OCI-LY1 (cell line): ENCODE results near the gene PRKCH.

ENCODE experiments used
- H2AFZ ChIP-seq: fragments of 200-600 bp; sonication (generic), shearing (Covaris generic); 2 replicates; pipeline ENCODE4 v1.6.0; 2014; ENCODE audit warnings: antibody characterized with exemption, mild to moderate bottlenecking, low read length
- H3F3A ChIP-seq: fragments of 200-600 bp; sonication (generic), shearing (Covaris generic); 2 replicates; pipeline ENCODE4 v1.6.0; 2014; ENCODE audit warnings: mild to moderate bottlenecking, antibody characterized with exemption, low read length, moderate library complexity; ENCODE audit not compliant: insufficient read depth
- H3K27ac ChIP-seq: fragments of 200-600 bp; sonication (generic); 2 replicates; pipeline ENCODE4 v1.5.1; 2014; ENCODE audit warnings: low read length, mixed run types, mild to moderate bottlenecking, low read depth; ENCODE audit not compliant: poor library complexity, severe bottlenecking
- H3K27me3 ChIP-seq: fragments of 200-600 bp; sonication (generic); 2 replicates; pipeline ENCODE4 v1.6.0; 2014; ENCODE audit warnings: antibody characterized with exemption, mild to moderate bottlenecking, low read length, moderate library complexity; ENCODE audit not compliant: insufficient read depth
- H3K36me3 ChIP-seq: fragments of 200-600 bp; sonication (generic); 2 replicates; pipeline ENCODE4 v1.6.1; 2014; ENCODE audit warnings: mild to moderate bottlenecking, antibody characterized with exemption, low read length, moderate library complexity, mixed read lengths; ENCODE audit not compliant: insufficient read depth
- H3K4me1 ChIP-seq: fragments of 200-600 bp; sonication (generic); 2 replicates; pipeline ENCODE4 v1.5.1; 2014; ENCODE audit warnings: mild to moderate bottlenecking, low read length, moderate library complexity; ENCODE audit not compliant: insufficient read depth, severe bottlenecking
- H3K4me2 ChIP-seq: fragments of 200-600 bp; sonication (generic), shearing (Covaris generic); 2 replicates; pipeline ENCODE4 v1.6.1; 2014; ENCODE audit warnings: low read length
- H3K4me3 ChIP-seq: fragments of 200-600 bp; sonication (generic); 2 replicates; pipeline ENCODE4 v1.5.1; 2014; ENCODE audit warnings: low read length, low read depth, mild to moderate bottlenecking, mixed read lengths; ENCODE audit not compliant: poor library complexity, severe bottlenecking
- H3K79me2 ChIP-seq: fragments of 200-600 bp; shearing (Covaris generic); 2 replicates; pipeline ENCODE4 v1.6.1; 2016; ENCODE audit warnings: mixed run types, low read length, mixed read lengths; ENCODE audit not compliant: insufficient read depth
- H3K9ac ChIP-seq: fragments of 200-600 bp; sonication (generic), shearing (Covaris generic); 2 replicates; pipeline ENCODE4 v1.6.1; 2014; ENCODE audit warnings: mild to moderate bottlenecking, low read length, mixed read lengths
- H3K9me2 ChIP-seq: fragments of 200-600 bp; sonication (generic), shearing (Covaris generic); 2 replicates; pipeline ENCODE4 v1.6.1; 2014; ENCODE audit warnings: low read depth, mild to moderate bottlenecking, low read length, mixed read lengths
- H3K9me3 ChIP-seq: fragments of 200-600 bp; shearing (Covaris generic); 2 replicates; pipeline ENCODE4 v1.6.1; 2014; ENCODE audit warnings: low read length, mixed read lengths
- H4K20me1 ChIP-seq: fragments of 200-600 bp; sonication (generic), shearing (Covaris generic); 2 replicates; pipeline ENCODE4 v1.6.0; 2016; ENCODE audit warnings: mild to moderate bottlenecking, low read length; ENCODE audit not compliant: insufficient read depth
- CTCF ChIP-seq: fragments of 200-600 bp; sonication (generic), shearing (Covaris generic); IDR thresholded peaks from 2 replicates; pipeline ENCODE4 v1.5.1; 2017; ENCODE audit warnings: mild to moderate bottlenecking, antibody characterized with exemption, low read length, moderate library complexity, mixed read lengths
- EZH2 ChIP-seq: fragments of 200-600 bp; sonication (generic), shearing (Covaris generic); IDR thresholded peaks from 2 replicates; pipeline ENCODE4 v1.8.0; 2017; ENCODE audit warnings: borderline replicate concordance, mixed run types, mild to moderate bottlenecking, antibody characterized with exemption, low read length, moderate library complexity, mixed read lengths

The PRKCH gene

DNA sequence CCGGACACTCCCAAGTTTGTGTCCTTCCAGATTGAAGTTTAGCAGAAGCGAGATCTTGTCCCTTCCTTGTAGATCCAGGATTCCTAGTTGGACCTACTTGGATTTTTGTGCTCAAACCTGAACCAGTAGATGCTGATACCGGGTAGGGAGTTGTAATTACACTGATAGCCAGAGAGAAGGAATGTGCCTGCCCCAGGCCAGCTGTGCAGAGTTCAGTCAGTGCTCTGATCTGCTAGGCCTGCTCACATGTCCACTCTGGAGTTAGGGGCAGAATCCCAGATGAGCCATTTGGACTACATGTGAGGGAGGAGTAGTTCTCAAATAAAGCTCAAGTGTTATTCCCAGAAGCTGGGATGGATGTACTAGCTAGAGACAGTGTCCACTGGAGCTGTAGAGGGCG is 65.7 kb downstream of the PRKCH start:
- Histone ChIP-seq H3K79me2 (no peaks in the 10 kb centered on the region), H3K9me2 (no peaks in the 10 kb centered on the region), H3K4me3 (no peak overlapping the region), H4K20me1 (no peaks in the 10 kb centered on the region), H2AFZ (no peak overlapping the region), H3K4me2 (no peak overlapping the region), H3K27ac (no peak overlapping the region), H3K9ac (no peak overlapping the region), H3F3A (no peaks in the 10 kb centered on the region), H3K27me3 (no peaks in the 10 kb centered on the region; the same call in 1 of the 2 replicates), H3K4me1 (no peaks in the 10 kb centered on the region), H3K36me3 (no peaks in the 10 kb centered on the region), H3K9me3 (no peaks in the 10 kb centered on the region)
- TF ChIP-seq EZH2 (no peak), CTCF (no peak)

DNA sequence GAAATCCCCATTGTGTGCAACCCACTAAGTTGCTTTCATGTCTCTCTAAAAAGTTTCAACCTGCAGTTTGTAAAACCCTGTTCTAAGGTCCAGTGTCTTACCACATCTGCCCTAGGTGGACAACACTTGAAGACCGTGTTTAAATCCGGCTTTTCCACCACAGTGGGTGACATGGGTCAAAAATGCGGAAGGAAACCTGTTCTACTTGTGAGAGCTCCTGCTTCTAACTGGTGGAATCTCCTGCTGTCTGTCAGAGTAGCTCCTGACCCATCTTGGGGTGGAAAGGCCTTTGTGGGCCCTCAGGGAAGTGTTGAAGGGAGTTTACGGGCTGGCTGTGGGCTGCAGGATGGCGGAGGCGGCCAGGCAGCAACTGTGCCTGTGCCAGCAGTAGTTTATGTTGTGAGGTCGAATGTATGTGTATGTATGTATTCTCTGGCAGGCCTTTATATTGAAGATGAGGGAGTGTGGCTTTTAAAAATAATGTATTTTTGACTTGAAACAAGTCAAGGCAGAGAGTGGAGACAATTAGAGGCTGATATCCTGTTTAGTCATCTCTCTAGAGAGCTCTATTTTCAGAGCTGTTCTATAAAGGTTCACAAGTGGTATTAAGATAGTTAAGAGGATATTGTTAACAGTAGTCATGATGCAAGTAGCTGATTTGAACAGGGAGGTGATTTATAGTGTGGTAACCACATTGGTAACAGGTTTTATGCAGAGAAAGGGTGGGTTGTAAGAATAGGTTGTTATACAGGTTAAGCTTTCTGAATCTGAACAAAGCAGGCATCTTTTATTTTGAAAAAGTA is 67.0 kb downstream of the PRKCH start:
- H3K4me3 ChIP-seq = no peak overlapping the region
- H3K4me1 ChIP-seq = no peaks in the 10 kb centered on the region
- no peaks in the 10 kb centered on the region for H3K79me2 ChIP-seq
- H3K9me2 ChIP-seq = no peaks in the 10 kb centered on the region
- H2AFZ ChIP-seq = no peak overlapping the region
- no peaks in the 10 kb centered on the region for H4K20me1 ChIP-seq
- H3K9ac ChIP-seq = no peak overlapping the region
- TF ChIP-seq CTCF = no peak
- TF ChIP-seq EZH2 = no peak
- H3K27me3 ChIP-seq = no peaks in the 10 kb centered on the region; the same call in 1 of the 2 replicates
- no peak overlapping the region for H3K27ac ChIP-seq
- H3F3A ChIP-seq = no peaks in the 10 kb centered on the region
- no peak overlapping the region for H3K4me2 ChIP-seq
- no peaks in the 10 kb centered on the region for H3K36me3 ChIP-seq
- H3K9me3 ChIP-seq = no peaks in the 10 kb centered on the region

GRCh38 chr14:61388976-61389576 is 67.7 kb downstream of the PRKCH start:
- H3K9ac ChIP-seq = no peak overlapping the region
- no peak for TF ChIP-seq EZH2
- TF ChIP-seq CTCF = no peak
- no peaks in the 10 kb centered on the region for H3K9me3 ChIP-seq
- no peaks in the 10 kb centered on the region for H3K9me2 ChIP-seq
- no peaks in the 10 kb centered on the region for H3K36me3 ChIP-seq
- no peaks in the 10 kb centered on the region; the same call in 1 of the 2 replicates for H3K27me3 ChIP-seq
- no peak overlapping the region for H3K27ac ChIP-seq
- no peak overlapping the region for H2AFZ ChIP-seq
- no peaks in the 10 kb centered on the region for H3F3A ChIP-seq
- no peaks in the 10 kb centered on the region for H3K4me1 ChIP-seq
- no peak overlapping the region for H3K4me2 ChIP-seq
- H3K4me3 ChIP-seq = no peak overlapping the region
- no peaks in the 10 kb centered on the region for H3K79me2 ChIP-seq
- no peaks in the 10 kb centered on the region for H4K20me1 ChIP-seq
